ENCODE data around the gene NFU1.
"Not testable (repeated sequence)": the region's sequence is repeated elsewhere in the genome, so short reads cannot be mapped to it uniquely, and the experiment has no call there.

NFU1 gene

GRCh38 chr2:69449906-69450305 lies 12.7 kb upstream of the NFU1 start:
- no peak for DNase-seq

GRCh38 chr2:69443673-69444072 lies 6.4 kb upstream of the NFU1 start:
- DNase-seq, result not testable (repeated sequence)

- not testable (repeated sequence) for DNase-seq
Measured at GRCh38 chr2:69439499-69439898, 2.3 kb upstream of the NFU1 start.

- no peak for DNase-seq
Measured at GRCh38 chr2:69438580-69438979, 1.3 kb upstream of the NFU1 start.

- DNase-seq, result peak; percentile 37
Measured at GRCh38 chr2:69437751-69438154, 518 bp upstream of the NFU1 start.

- no peak for DNase-seq
Measured at GRCh38 chr2:69436596-69436937, 668 bp downstream of the NFU1 start.

- DNase-seq, result no peak
Measured at GRCh38 chr2:69434753-69435152, 2.5 kb downstream of the NFU1 start.

GRCh38 chr2:69429491-69430183 lies 7.6 kb downstream of the NFU1 start:
- DNase-seq, result no peak

- DNase-seq, result no peak
Measured at GRCh38 chr2:69428981-69429380, 8.3 kb downstream of the NFU1 start.

- no peak for DNase-seq
Measured at GRCh38 chr2:69424419-69424818, 12.8 kb downstream of the NFU1 start.

GRCh38 chr2:69422198-69422597 lies 15.0 kb downstream of the NFU1 start:
- DNase-seq, result no peak

GRCh38 chr2:69419111-69419510 lies 18.1 kb downstream of the NFU1 start:
- DNase-seq, result not testable (repeated sequence)

- DNase-seq, result no peak
Measured at GRCh38 chr2:69416147-69416546, 21.1 kb downstream of the NFU1 start.

- no peak for DNase-seq
Measured at GRCh38 chr2:69411120-69411519, 26.1 kb downstream of the NFU1 start.

- DNase-seq, result no peak
Measured at GRCh38 chr2:69405306-69405705, 31.9 kb downstream of the NFU1 start.

- no peak for DNase-seq
Measured at GRCh38 chr2:69400121-69400520, 37.1 kb downstream of the NFU1 start.

- no peak for DNase-seq
Measured at GRCh38 chr2:69397234-69397633, 40.0 kb downstream of the NFU1 start.

GRCh38 chr2:69395866-69396265 lies 41.4 kb downstream of the NFU1 start:
- no peak for DNase-seq

- no peak for DNase-seq
Measured at GRCh38 chr2:69393963-69394362, 43.3 kb downstream of the NFU1 start.

- DNase-seq, result no peak
Measured at GRCh38 chr2:69390471-69390870, 46.8 kb downstream of the NFU1 start.

- DNase-seq, result no peak
Measured at GRCh38 chr2:69390001-69390400, 47.2 kb downstream of the NFU1 start.

- DNase-seq, result no peak
Measured at GRCh38 chr2:69389271-69389670, 48.0 kb downstream of the NFU1 start.

GRCh38 chr2:69387770-69388481 lies 49.3 kb downstream of the NFU1 start:
- no peak for DNase-seq

- peak; percentile 91 for DNase-seq
Measured at GRCh38 chr2:69386789-69387734, 50.2 kb downstream of the NFU1 start, which contains the start of gene GFPT1. Gene GFPT1, minus strand, starts transcription at chr2:69387227. Its CDS starts 156 bp downstream, at chr2:69387071.
